ENCODE results near the gene CCDC200. TPM values are rescaled to one million over a fixed set of nuclear protein-coding genes. Genes with fewer than 3 reads are reported as not detected.

The CCDC200 gene
- total RNA-seq, 1 experiment from 2014 or later = not detected

DNA sequence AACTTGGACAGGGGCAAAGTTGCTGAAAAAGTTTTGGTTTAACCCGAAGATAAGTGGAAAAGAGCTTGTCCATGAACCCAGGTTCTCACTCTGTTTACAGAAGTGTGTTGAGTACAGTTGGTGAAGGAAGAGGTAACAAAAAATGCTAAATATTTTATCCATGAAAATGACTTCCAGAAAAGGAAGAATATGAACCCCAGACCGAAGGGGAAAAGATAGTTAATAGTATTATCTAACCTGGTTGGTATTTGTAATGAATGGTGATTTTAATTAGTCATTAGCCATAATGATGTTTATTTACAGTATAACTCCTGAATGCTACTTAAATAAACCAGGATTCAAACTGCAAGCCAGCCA, 17.3 kb downstream of the CCDC200 start:
- H3T11ph ChIP-seq (ENCODE audit: low read length) = no peak overlapping the region
- H4K8ac ChIP-seq (replicated peaks; ENCODE audit: insufficient read length, low read depth, low read length) = no peak overlapping the region
- H3K36me3 Mint-ChIP-seq (ENCODE audit: insufficient read depth in 1 of 3, low read depth in 3 of 3) = peaks cover 0 to 13% (median 13%) of the 10 kb centered on the region in 3 experiments; a peak in 5 of 7 replicates
- no peak overlapping the region for H3K18ac ChIP-seq (ENCODE audit: insufficient read length, low read depth, low read length)
- no peaks in the 10 kb centered on the region for H3K9me3 ChIP-seq (ENCODE audit: control insufficient read depth, low read depth, low read length)
- H3K4ac ChIP-seq (ENCODE audit: low read depth, low read length) = no peak overlapping the region
- no peak overlapping the region for H4K91ac ChIP-seq (ENCODE audit: insufficient read length, low read depth, low read length)
- no peaks in the 10 kb centered on the region; the same call in 1 of the 2 replicates for H3K27me3 Mint-ChIP-seq (ENCODE audit: low read depth)
- no peak overlapping the region for H2AK5ac ChIP-seq (ENCODE audit: insufficient read length, low read length)
- WGBS (ENCODE audit: extremely low coverage, insufficient read length, low lambda C conversion rate) = no CpG with 5 or more reads among the region's 2 CpGs
- 0 out of 2 replicates have a peak, but pooled peaks cover 3% of the 10 kb centered on the region for H3K4me1 ChIP-seq (ENCODE audit: insufficient read depth, low read length)
- no peak overlapping the region for H3K9ac ChIP-seq (ENCODE audit: extremely low read depth, insufficient read length, low read length)
- TF ChIP-seq, protein P1, sequence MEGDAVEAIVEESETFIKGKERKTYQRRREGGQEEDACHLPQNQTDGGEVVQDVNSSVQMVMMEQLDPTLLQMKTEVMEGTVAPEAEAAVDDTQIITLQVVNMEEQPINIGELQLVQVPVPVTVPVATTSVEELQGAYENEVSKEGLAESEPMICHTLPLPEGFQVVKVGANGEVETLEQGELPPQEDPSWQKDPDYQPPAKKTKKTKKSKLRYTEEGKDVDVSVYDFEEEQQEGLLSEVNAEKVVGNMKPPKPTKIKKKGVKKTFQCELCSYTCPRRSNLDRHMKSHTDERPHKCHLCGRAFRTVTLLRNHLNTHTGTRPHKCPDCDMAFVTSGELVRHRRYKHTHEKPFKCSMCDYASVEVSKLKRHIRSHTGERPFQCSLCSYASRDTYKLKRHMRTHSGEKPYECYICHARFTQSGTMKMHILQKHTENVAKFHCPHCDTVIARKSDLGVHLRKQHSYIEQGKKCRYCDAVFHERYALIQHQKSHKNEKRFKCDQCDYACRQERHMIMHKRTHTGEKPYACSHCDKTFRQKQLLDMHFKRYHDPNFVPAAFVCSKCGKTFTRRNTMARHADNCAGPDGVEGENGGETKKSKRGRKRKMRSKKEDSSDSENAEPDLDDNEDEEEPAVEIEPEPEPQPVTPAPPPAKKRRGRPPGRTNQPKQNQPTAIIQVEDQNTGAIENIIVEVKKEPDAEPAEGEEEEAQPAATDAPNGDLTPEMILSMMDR (conservative IDR thresholded peaks at IDR 0.05) = no peak
- no peak overlapping the region for H4K5ac ChIP-seq (ENCODE audit: insufficient read length, low read depth, low read length)
- no peak overlapping the region for H3K27ac ChIP-seq (ENCODE audit: insufficient read length, low read depth, low read length)
- no peak overlapping the region for H3K23ac ChIP-seq (ENCODE audit: insufficient read length, low read depth, low read length)
- H3K4me3 Mint-ChIP-seq = peak overlapping the region; percentile 91 to 95
- no peak overlapping the region; a peak in 1 of 7 replicates for H3K27ac Mint-ChIP-seq
- H4K20me1 ChIP-seq (ENCODE audit: control insufficient read depth, insufficient read depth, insufficient read length) = no peaks in the 10 kb centered on the region
- no peak overlapping the region for H2BK120ac ChIP-seq (ENCODE audit: low read depth, low read length, poor library complexity, severe bottlenecking)
- H3K4me1 Mint-ChIP-seq = peaks cover 17 to 20% of the 10 kb centered on the region in 2 experiments
- peak overlapping the region; percentile 70 for H3K4me2 ChIP-seq (ENCODE audit: insufficient read depth, insufficient read length, low read length)
- H3K14ac ChIP-seq (ENCODE audit: insufficient read depth, low read length) = no peak overlapping the region
- no peak overlapping the region for H2BK20ac ChIP-seq (ENCODE audit: low read depth, low read length, poor library complexity, severe bottlenecking)
- peaks cover 7% of the 10 kb centered on the region for H3K23me2 ChIP-seq (ENCODE audit: insufficient read length, low read depth, low read length, poor library complexity, severe bottlenecking)
- no peak overlapping the region for H2BK12ac ChIP-seq (ENCODE audit: insufficient read length, low read depth, low read length)
- H2BK5ac ChIP-seq (ENCODE audit: insufficient read length, low read length) = no peak overlapping the region
- no peaks in the 10 kb centered on the region for H3K79me1 ChIP-seq (ENCODE audit: insufficient read depth, low read depth, low read length, poor library complexity, severe bottlenecking)
- H3K56ac ChIP-seq (ENCODE audit: insufficient read length, low read depth, low read length) = no peak overlapping the region
- no peak overlapping the region for H2AFZ ChIP-seq (ENCODE audit: low read length)
- H3K9me3 Mint-ChIP-seq = no peaks in the 10 kb centered on the region
- no peaks in the 10 kb centered on the region for H3K79me2 ChIP-seq (ENCODE audit: insufficient read depth, low read length)
- DNase-seq = no peak
- no peaks in the 10 kb centered on the region for H3K27me3 ChIP-seq (ENCODE audit: insufficient read depth, low read length)
- no peak overlapping the region for H2BK15ac ChIP-seq (ENCODE audit: low read depth, low read length)
